Stimulated activated CD4-positive, alpha-beta T cell treated with anti-CD3 and anti-CD28 coated beads, Interleukin-2, amount 100 ng/mL, for 24 hours (primary cell): ENCODE results near the gene SETD5.

Experiments
- DNase-seq, 2 donors: peaks; one replicate each; pipeline ENCODE4 v3.0.0-alpha.2; 2020

SETD5 gene

GRCh38 chr3:9388142-9388541 lies 9.3 kb upstream of the SETD5 start:
- DNase-seq = no peak

GRCh38 chr3:9388562-9389272 lies 8.7 kb upstream of the SETD5 start:
- no peak for DNase-seq

- no peak for DNase-seq
These were observed 7.0 kb upstream of the SETD5 start for GRCh38 chr3:9390265-9390888.

- no peak for DNase-seq
These were observed 5.4 kb upstream of the SETD5 start for GRCh38 chr3:9392041-9392440.

- no peak for DNase-seq
These were observed 1.7 kb upstream of the SETD5 start for GRCh38 chr3:9395570-9396300.

- DNase-seq = peak in 1 of 2 donors; percentile 81
These were observed 1.1 kb upstream of the SETD5 start for GRCh38 chr3:9396301-9396631.

- peak; percentile 98 for DNase-seq
These were observed 633 bp upstream of the SETD5 start for GRCh38 chr3:9396632-9397331.

GRCh38 chr3:9397906-9398699 lies 688 bp downstream of the SETD5 start:
- peak; percentile 38 to 55 for DNase-seq

GRCh38 chr3:9398700-9399336 lies 1.4 kb downstream of the SETD5 start:
- DNase-seq = peak in 1 of 2 donors; percentile 41

GRCh38 chr3:9399337-9399703 lies 1.9 kb downstream of the SETD5 start:
- DNase-seq = no peak

- DNase-seq = no peak
These were observed 2.3 kb downstream of the SETD5 start for GRCh38 chr3:9399746-9400145.

GRCh38 chr3:9400616-9401015 lies 3.2 kb downstream of the SETD5 start:
- no peak for DNase-seq

GRCh38 chr3:9401986-9402385 lies 4.6 kb downstream of the SETD5 start:
- DNase-seq = no peak

- DNase-seq = no peak
These were observed 5.2 kb downstream of the SETD5 start for GRCh38 chr3:9402410-9403228.

- no peak for DNase-seq
These were observed 6.0 kb downstream of the SETD5 start for GRCh38 chr3:9403463-9403862.

- DNase-seq = no peak
These were observed 7.3 kb downstream of the SETD5 start for GRCh38 chr3:9404680-9405079.

- DNase-seq = no peak
These were observed 8.3 kb downstream of the SETD5 start for GRCh38 chr3:9405756-9406155.

- DNase-seq = no peak
These were observed 9.6 kb downstream of the SETD5 start for GRCh38 chr3:9406856-9407626.

GRCh38 chr3:9408061-9408460 lies 10.6 kb downstream of the SETD5 start:
- DNase-seq = no peak

- DNase-seq = no peak
These were observed 11.1 kb downstream of the SETD5 start for GRCh38 chr3:9408546-9408945.
